Measurements from ENCODE around the gene FAM163B.

FAM163B gene

GRCh38 chr9:133650026-133650425 lies 40.8 kb upstream of the FAM163B start:
- no peak overlapping the region for H3K4me3 ChIP-seq (ENCODE audit: low read depth, low read length)
- TF ChIP-seq CTCF (IDR thresholded peaks at IDR 0.05; ENCODE audit: low read depth, low read length): no peak

- H3K4me3 ChIP-seq (ENCODE audit: low read depth, low read length): no peak overlapping the region
- no peak for TF ChIP-seq CTCF (IDR thresholded peaks at IDR 0.05; ENCODE audit: low read depth, low read length)
These were observed 40.0 kb upstream of the FAM163B start for GRCh38 chr9:133649194-133649593.

GRCh38 chr9:133647765-133648469 lies 38.7 kb upstream of the FAM163B start:
- no peak for TF ChIP-seq CTCF (IDR thresholded peaks at IDR 0.05; ENCODE audit: low read depth, low read length)
- H3K4me3 ChIP-seq (ENCODE audit: low read depth, low read length): no peak overlapping the region

GRCh38 chr9:133647148-133647547 lies 38.0 kb upstream of the FAM163B start:
- H3K4me3 ChIP-seq (ENCODE audit: low read depth, low read length): no peak overlapping the region
- TF ChIP-seq CTCF (IDR thresholded peaks at IDR 0.05; ENCODE audit: low read depth, low read length): no peak

GRCh38 chr9:133645021-133645765 lies 36.0 kb upstream of the FAM163B start:
- TF ChIP-seq CTCF (IDR thresholded peaks at IDR 0.05; ENCODE audit: low read depth, low read length): no peak
- no peak overlapping the region for H3K4me3 ChIP-seq (ENCODE audit: low read depth, low read length)

GRCh38 chr9:133643978-133644760 lies 35.0 kb upstream of the FAM163B start:
- TF ChIP-seq CTCF (IDR thresholded peaks at IDR 0.05; ENCODE audit: low read depth, low read length): no peak
- H3K4me3 ChIP-seq (ENCODE audit: low read depth, low read length): no peak overlapping the region

All from WI38 (cell line).